Right lobe of liver (tissue), 4 donors: ENCODE results near the gene CHMP1B.

Source experiments
- POLR2A ChIP-seq: fragments of 450-650 bp; IDR thresholded peaks from one replicate; pipeline ENCODE4 v1.6.1; 2017; ENCODE audit warnings: antibody characterized with exemption, mild to moderate bottlenecking
- TF ChIP-seq, protein P1 (sequence below), 4 donors: fragments of 200-600 bp in 3 of 4; fragments of 450-650 bp in 1 of 4; IDR thresholded peaks; one replicate each; pipeline versions ENCODE4 v1.5.1 to v1.8.0; 2016 to 2022; ENCODE audit warnings: antibody characterized with exemption in 4 of 4, mild to moderate bottlenecking in 2 of 4
- donor health status: DM: no; HTN: no; CAD: no.
- donor health status: DM: no; HTN: no; CAD: no.
- donor health status: DM: no; HTN: yes; CAD: no.

DNA sequence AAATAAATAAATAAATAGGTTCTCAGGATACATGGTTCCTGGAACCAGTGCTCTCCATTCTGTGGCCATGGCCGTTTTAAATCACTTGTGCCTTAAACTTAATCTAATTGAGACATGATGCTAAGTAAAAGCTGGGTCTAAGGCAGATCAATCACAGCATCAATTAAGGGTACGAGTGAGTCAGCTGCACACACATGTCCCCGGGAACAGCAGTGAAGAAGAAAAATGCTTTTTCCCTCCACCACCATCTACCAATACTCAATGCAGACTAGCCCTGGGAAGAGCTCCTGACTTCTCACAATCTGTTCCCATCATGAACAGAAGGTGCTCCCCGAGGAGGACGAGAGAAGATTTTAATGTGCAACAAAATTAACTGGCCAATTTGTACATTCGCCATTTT is 6.8 kb upstream of the CHMP1B start:
- TF ChIP-seq, protein P1, sequence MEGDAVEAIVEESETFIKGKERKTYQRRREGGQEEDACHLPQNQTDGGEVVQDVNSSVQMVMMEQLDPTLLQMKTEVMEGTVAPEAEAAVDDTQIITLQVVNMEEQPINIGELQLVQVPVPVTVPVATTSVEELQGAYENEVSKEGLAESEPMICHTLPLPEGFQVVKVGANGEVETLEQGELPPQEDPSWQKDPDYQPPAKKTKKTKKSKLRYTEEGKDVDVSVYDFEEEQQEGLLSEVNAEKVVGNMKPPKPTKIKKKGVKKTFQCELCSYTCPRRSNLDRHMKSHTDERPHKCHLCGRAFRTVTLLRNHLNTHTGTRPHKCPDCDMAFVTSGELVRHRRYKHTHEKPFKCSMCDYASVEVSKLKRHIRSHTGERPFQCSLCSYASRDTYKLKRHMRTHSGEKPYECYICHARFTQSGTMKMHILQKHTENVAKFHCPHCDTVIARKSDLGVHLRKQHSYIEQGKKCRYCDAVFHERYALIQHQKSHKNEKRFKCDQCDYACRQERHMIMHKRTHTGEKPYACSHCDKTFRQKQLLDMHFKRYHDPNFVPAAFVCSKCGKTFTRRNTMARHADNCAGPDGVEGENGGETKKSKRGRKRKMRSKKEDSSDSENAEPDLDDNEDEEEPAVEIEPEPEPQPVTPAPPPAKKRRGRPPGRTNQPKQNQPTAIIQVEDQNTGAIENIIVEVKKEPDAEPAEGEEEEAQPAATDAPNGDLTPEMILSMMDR (IDR thresholded peaks at IDR 0.05): no peak
- no peak for TF ChIP-seq POLR2A
